GM21723 (cell line): Measurements from ENCODE around the gene COIL.

Experiments used
- ATAC-seq: cut with Tn5 transposase; IDR thresholded peaks from one replicate; pipeline ENCODE4 v1.9.1; 2021; ENCODE audit warnings: mild to moderate bottlenecking, moderate library complexity; ENCODE audit not compliant: unreplicated experiment

The COIL gene

DNA sequence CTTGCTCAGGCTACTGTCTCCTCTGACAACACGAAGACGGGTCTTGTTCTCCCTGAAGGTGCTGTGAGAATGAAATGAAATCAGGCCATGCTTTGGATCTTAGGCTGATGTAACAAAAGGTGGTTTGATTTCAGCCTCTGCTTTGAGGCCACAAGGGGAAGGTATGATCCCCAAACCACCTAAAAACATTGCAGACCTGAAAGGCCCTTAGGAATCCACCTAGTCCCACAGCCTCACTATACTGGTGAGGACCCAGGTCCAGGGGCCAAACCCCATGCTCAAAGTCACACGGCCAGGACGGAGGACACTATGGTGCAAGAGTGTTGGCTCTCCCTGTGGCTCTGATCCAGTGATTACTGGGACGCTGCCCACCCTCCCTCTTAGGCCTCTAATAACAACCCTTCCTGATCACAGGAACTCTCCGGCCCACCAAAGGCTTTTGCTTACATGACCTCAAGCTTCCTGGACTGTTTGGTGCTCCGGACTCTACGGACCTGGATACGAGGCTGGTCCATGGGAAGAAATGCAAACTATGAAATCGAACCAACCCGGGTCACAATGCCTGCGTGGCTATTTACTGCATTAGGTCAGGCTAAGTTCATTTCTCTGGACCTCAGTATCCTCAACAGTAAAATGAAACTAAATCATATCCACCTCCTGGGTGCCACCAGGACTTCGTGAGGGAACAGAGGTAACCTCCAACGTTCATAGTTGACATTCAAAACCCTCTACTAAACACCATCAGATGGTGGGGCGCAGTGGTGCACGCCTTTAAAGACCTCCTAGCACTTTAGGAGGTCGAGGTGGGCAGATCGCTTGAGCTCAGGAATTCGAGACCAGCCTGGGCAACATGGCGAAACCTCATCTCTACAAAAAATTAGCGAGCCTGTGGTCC, 48.5 kb downstream of the COIL start:
- no peak for ATAC-seq

DNA sequence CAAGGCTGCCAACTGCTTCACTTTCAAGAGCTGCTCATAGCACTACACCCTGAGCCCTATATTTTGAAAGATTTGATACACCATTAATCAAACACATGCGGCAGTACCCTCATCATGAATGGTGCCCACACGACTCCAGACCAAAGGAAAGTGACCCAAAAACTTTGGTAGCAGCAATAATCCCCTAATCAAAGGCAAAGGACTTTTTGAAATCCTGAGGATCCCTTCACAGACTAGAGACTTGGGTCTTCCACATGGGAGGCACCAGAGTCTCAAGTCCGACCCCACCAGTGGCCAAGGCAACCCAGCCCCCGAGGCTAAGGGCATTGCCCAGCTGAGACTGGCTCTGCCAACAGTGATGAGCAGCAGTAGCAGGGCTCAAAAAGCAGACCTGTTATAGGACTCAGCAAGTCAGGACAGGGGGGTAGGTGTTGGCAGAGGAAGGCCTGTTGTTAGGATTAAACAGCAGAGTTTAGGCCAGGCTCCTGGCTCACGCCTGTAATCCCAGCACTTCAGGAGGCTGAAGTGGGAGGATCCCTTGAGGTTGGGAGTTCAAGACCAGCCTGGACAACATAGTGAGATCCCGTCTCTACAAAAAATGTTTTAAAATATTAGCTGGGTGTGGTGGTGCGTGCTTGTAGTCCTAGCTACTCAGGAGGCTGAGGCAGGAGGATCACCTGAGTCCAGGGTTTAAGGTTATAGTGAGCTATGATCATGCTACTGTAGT, 50.2 kb downstream of the COIL start:
- no peak for ATAC-seq

DNA sequence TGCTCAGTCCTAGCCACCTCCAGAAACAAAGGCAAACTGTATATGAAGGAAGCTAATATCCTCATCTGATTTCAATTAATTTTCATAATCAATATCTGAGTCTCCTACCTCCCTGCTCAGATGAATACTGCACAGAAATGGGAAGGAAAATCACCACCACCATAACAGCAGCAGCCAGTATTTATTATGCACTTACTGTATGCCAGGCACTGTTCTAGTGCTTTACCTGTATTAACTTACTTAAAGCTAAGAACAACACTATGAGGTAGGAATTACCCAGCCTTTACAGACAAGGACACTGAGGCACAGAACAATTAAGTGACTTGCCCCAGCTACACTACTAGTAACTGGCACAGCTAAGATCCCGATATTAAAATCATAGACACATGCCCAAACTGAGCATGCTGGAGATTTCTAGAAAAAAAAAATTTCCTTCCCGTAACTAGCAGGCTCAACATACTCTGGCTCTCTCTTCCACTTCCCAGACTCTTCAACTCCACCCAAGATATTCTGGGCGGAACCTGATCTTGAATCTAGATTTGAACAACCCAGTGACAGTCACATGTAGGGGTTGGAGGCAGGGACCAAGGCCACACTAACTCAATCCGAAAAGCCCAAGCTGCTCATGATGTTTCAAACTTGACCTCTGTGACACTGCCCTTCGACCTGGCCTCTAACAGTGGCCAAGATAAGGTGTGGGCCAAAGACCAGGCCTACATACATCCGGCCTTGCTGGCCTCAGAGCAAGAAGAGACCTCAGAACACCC, 50.9 kb downstream of the COIL start:
- ATAC-seq = no peak

DNA sequence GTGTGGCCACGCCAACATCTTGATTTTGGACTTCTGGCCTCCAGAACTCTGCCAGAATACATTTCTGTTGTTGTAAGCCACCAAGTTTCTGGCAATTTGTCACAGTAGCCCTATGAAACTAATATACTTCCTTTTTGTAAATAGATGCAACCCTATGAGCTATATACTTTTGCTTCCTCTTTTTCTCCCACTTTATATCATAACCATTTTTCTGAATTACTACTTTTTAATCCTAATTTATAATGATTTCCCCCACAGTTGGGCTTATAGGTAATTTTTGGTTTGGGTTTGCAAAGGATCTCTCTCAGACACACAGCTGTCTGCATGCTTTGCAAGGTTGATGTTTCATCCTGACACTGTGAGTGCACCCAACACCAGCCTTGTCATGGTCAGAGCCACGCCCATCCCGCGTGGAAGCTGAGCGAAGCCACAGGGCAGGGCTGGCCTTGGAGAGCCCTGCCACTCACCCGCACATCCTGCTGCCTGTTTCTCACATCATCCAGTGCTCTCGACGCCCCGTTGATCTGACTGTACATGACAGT, 52.8 kb downstream of the COIL start:
- peak; percentile 72 for ATAC-seq

DNA sequence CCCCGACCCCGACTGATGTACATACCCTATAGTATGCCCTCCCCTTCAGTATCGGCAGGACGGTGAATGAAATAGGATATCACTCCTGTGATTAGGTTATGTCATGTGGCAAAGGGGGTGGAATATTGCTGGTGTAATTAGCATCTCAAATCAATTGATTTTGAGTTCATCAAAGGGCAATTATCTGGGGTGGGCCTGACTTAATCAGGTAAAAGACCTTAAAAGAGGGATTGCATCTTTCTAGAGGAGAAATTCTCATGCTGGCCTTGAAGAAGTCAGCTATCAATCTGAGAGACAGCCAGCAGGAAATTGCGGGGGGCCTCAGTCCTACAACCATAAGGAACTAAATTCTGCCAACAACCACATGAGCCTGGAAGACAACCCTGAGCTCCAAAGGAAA, 57.3 kb downstream of the COIL start:
- ATAC-seq = no peak

DNA sequence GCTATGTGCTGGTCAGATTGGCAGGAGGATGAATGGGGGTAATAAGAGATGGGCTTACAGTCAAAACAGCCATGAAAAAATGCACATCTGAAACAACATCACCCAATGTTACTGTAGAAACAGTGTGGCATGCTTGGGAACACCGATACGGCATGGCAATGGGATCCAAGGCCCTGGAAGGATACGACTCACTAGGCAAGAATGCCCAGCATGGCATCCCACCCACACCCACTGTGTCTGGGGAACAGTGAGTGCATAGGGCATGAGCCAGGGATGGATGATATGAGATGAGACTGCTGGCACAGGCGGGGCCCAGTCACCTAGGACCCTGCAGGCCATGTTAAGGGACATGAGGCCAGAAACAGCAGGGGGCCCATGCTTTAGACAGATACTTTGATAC, 58.5 kb downstream of the COIL start:
- no peak for ATAC-seq

DNA sequence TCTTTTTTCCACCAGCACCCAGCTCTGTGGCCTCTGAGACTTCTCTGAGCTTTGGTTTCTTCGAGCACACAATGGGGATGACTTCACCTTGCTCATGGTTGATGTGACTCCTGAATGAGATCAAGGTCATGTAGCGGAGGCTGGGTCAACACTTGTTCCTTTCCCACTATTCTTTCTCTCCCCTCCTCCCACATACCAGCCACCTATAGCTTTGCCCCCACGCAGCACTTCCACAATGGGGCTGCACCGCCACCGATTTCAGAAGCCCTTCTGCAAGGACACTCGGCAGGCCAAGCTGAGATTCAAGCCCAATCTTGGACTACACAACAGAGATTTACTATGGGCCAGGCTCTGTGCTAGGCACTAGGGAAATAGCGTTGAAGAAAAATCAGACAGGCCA, 61.4 kb downstream of the COIL start:
- no peak for ATAC-seq

DNA sequence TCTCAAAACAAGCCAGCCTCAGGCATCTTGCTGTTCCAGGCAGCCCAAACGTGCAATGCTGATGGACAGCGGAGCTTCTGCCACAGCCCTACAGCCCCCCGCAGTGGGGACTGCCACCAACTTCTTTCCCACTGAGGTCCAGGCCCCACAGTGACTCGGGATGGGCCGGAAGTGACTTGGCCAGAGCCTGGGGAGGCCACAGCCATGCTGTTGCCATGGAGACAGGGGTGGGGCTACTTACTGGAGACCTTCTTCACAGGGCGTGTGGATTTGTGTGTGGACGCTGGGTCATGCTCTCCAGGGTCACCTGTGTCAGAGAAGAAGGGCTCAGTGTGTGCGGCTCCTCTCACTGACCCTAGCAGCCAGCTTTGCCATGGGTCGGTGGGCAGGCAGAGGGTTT, 62.0 kb downstream of the COIL start:
- no peak for ATAC-seq

DNA sequence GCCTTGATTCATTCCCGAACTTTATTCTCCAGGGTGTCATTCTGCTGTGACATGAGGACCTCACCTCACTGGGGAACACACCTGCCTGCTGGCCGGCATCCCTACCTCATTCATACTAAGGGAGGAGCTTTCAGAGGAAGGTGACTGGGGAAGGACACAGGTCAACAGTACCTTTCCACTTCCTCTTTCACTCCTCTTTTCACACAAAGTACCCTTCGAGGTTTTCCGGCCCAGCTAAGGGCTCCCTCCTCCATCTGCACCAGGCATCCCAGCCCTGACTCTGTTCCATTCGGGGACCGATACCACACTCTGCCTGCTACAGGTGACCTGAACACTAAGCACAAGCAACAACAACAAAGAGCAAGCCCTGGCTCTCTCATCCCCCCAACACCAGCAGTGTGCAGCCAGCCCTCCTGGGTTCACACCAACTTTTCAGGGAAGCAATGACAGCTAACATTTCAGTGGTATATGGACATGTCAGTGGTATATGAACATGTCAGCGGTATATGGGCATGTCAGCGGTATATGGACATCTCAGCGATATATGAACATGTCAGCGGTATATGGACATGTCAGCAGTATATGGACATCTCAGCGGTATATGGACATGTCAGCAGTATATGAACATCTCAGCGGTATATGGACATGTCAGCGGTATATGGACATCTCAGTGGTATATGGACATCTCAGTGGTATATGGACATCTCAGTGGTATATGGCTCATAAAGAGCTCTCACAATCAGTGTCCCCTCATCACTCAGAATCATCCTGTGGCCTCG, 63.0 kb downstream of the COIL start:
- ATAC-seq = no peak

DNA sequence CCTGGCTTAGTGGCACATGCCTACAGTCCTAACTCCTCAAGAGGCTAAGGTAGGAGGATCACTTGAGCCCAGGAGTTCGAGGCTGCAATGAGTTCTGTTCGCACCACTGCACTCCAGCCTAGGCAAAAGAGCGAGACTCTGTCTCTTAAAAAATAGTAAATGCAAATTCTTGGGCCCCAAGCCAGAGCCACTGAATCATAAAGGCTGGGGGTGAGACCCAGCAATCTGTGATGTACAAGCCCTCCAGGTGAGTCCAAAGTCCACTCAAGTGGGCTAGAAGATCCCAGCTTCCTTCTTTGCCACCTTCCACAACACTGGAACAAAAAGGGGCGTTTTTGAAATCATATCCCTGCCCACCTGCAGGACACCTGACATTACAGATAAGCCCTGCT, 63.9 kb downstream of the COIL start:
- no peak for ATAC-seq

DNA sequence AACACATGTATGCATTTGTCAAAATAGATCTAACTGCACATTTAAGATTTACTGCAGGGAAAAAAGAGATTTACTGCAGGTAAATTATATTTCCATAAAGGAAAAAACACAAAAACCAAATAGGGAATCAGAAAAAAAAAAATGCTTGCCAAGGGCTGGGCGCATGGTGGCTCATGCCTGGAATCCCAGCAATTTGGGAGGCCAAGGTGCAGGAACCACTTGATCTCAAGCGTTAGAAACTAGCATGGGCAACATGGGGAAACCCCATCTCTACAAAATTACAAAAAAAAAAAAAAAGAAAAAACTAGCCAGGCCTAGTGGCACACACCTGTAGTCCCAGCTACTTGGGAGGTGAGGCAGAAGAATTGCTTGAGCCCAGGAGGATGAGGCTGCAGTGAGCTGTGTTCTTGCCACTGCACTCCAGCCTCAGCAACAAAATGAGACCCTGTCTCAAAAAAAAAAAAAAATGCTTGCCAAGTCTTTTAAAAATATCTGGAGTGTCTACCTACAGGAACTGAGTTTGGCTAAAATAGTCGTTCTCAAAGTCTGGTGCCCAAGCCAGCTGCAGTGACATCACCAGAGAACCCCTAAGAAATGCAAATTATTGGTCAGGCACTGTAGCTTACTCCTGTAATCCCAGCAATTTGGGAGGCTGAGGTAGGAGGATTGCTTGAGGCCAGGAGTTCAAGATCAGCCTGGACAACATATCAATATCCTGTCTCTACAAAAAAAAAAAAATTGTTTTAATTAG, 64.5 kb downstream of the COIL start:
- no peak for ATAC-seq

DNA sequence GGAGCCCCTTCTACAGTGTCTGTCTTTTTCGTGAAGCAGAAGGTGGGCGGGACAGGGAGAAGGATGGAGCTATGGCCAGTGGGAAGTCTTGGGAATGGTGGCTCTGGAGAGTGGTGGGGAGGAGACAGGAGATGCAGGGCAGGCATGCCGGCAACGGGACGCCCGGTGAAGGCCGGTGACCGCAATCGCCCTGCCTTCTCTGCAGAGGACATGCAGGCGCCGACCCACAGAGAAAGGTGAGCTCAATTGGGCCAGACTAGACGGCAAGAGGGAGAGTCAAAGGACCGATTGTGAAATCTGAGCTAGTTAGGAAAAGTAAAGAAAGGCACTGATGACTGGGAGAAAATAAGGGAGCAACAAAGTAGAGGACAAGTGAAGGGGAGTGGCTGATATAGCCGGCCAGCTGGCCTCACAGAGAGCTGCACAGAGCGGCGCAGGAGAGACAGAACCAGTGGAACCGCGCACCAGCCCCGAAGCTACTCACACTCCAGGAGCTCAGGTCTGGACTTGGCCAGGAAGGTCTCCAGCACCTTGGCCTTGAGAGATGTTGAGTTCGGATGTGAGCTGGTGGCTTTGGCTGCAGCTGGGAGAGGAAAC, 65.9 kb downstream of the COIL start:
- ATAC-seq = no peak

DNA sequence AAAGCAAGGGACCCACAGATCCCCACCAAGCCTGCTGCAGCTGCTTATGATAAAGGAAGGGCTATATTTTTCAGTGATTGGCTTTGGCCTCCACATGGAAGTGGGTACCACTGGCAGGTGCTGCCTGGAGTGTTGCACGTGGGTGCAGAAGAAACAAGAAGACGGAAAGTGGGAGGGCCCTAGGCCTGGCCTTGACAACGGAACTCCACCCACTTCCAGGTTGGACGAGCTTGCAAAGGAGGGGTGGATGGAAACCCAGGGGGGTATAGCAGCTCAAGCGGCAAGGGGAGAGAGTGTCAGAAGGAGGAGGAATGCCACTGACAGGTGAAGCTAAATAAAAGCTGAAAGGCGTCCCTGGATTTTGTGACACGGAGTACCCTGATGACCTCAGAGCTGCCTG, 67.3 kb downstream of the COIL start:
- no peak for ATAC-seq

DNA sequence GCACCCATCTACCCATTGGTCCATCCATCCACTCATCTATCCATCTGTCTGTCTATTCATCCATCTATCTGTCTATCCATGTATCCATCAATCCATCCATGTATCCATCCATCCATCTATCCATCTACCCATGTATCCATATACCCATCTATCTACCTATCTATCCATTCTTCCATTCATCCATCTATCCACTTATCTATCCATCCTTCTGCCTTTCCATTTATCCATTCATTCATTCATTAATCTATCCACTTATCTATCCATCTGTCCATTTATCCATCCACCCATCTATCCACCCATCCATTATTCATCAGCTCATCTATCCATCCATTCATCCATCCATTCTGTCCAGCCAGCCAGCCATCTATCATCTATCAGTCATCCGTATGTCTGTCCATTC, 68.5 kb downstream of the COIL start:
- ATAC-seq = no peak

DNA sequence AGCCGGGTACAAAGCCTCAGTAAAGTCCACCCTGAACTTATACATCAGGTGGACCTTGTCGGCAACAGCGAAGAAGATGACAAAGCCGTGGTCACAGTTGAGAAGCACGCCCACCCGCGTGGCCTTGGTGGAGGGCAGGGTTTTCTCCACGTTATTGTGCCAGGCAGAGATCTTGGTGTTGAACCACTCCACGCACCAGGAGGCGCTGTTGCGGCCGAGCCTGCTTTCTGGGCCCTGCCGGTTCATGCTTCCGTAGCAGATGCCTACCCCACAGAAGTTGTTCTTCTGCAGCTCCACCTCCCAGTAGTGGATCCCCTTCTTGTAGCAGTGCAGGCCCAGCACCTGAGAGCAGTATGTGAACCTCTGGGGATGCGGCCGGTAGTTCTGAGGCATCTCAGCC, 69.1 kb downstream of the COIL start:
- no peak for ATAC-seq

DNA sequence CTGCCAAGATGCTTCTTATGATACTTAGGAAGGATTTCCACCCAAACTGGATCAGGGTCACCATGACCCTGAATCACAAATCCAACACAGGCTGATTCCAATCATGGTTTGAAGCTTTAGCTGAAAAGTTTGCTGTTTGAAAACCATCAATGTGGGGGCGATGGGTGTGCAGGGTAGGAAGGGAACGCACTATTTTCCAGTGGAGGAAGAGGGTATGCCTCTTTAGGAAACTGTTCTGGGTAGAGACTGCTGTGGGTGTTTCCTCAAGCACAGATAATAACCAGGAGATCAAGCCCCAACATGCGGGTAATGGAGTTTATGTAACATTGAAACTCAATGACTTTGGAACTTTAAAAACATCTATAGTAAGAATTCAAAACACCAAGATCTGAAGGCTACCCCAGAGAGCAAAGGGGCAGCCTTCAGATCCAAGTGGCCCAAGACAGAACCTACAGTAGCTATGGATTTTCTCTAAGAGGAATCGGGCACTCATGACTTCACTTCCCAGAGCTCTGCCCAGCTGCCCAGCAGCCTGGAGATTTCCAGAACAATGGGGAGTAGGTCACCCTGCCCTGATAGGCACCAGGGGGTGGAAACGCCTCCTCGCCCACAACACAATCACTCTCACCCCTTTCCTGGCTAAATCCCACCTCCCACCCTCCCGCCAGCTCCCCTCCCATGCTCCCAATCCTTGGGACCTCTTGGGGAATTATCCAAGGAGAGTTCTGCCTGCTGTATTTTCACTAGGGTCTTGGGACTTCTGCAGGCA, 69.8 kb downstream of the COIL start:
- no peak for ATAC-seq

DNA sequence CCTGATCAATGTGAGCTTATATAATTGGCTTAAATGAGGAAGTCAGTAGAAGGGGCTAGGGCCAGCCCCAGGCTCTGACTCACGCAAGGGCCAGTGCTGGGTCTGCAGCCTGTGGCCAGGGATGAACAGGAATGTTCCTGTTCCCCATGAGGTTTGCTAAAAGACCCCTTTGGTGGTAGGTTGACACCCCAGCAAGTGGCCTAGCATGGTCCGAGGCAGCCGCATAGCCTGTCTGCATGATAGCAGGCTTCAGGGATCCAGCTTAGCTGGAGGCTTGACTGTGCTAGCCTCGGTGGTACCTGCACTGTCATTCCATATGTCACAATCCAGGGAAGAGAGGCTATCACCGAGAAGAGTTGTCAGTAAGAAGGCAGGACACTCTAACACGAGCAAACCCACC, 70.5 kb downstream of the COIL start:
- no peak for ATAC-seq
